ENCODE results near the gene DPY19L3. TPM values are rescaled to one million over a fixed set of nuclear protein-coding genes. Genes with fewer than 3 reads are reported as not detected.

The DPY19L3 gene
- total and polyA plus RNA-seq, 2 of the 4 experiments (the other 2 are of a cell fraction) = 29.6 to 36.5 TPM

DNA sequence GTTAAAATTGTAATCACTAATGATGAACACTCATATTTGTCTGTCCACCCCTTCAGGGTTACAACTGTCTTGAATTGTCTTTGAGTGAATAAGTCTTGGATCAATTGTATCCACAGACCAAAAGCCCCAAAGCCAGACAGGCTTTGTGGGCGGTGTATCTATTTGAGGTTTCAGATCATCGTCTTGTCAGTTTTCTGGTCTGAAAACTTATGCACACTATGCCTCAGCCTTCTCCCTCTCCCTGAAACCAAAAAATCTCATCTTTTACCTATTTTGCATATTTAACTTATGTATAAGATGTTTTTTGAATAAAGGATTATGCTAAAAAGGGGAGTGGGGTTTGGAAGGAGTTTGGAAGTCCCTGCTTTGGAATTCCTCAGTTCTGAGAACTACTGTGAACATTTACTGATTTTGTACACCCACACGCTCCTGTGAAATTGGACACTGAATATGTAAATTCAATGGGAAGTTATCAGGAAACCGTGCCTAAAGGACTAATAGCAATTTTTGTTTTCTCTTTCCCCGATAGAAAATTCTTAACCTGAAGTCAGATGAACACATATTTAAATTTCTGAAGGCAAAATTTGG lies 52.1 kb downstream of the DPY19L3 start:
- no peak overlapping the region for H3K18ac ChIP-seq (ENCODE audit: low read depth, low read length)
- H2AK9ac ChIP-seq (replicated peaks; ENCODE audit: low read depth, low read length, poor library complexity) = no peak overlapping the region
- no peak overlapping the region for H4K8ac ChIP-seq (ENCODE audit: low read depth in 2 of 2, low read length in 2 of 2)
- TF ChIP-seq NFE2L2 (IDR thresholded peaks at IDR 0.05; ENCODE audit: low read depth, low read length) = no peak
- TF ChIP-seq, protein P1, sequence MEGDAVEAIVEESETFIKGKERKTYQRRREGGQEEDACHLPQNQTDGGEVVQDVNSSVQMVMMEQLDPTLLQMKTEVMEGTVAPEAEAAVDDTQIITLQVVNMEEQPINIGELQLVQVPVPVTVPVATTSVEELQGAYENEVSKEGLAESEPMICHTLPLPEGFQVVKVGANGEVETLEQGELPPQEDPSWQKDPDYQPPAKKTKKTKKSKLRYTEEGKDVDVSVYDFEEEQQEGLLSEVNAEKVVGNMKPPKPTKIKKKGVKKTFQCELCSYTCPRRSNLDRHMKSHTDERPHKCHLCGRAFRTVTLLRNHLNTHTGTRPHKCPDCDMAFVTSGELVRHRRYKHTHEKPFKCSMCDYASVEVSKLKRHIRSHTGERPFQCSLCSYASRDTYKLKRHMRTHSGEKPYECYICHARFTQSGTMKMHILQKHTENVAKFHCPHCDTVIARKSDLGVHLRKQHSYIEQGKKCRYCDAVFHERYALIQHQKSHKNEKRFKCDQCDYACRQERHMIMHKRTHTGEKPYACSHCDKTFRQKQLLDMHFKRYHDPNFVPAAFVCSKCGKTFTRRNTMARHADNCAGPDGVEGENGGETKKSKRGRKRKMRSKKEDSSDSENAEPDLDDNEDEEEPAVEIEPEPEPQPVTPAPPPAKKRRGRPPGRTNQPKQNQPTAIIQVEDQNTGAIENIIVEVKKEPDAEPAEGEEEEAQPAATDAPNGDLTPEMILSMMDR (conservative IDR thresholded peaks at IDR 0.05; ENCODE audit: low read depth, low read length) = no peak
- TF ChIP-seq RAD21 (IDR thresholded peaks at IDR 0.05; ENCODE audit: low read length) = no peak
- no peak for TF ChIP-seq RFX5 (IDR thresholded peaks at IDR 0.05; ENCODE audit: low read depth, low read length)
- no peak for TF ChIP-seq POLR2A (IDR thresholded peaks at IDR 0.05; ENCODE audit: low read depth, low read length)
- no peak for TF ChIP-seq MAZ (IDR thresholded peaks at IDR 0.05; ENCODE audit: borderline replicate concordance, low read depth, low read length)
- TF ChIP-seq, protein P2, sequence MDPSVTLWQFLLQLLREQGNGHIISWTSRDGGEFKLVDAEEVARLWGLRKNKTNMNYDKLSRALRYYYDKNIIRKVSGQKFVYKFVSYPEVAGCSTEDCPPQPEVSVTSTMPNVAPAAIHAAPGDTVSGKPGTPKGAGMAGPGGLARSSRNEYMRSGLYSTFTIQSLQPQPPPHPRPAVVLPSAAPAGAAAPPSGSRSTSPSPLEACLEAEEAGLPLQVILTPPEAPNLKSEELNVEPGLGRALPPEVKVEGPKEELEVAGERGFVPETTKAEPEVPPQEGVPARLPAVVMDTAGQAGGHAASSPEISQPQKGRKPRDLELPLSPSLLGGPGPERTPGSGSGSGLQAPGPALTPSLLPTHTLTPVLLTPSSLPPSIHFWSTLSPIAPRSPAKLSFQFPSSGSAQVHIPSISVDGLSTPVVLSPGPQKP (IDR thresholded peaks at IDR 0.05; ENCODE audit: borderline replicate concordance, low read depth, low read length) = no peak
- no peak for TF ChIP-seq FOS (IDR thresholded peaks at IDR 0.05; ENCODE audit: low read depth, low read length)
- TF ChIP-seq, protein P3, sequence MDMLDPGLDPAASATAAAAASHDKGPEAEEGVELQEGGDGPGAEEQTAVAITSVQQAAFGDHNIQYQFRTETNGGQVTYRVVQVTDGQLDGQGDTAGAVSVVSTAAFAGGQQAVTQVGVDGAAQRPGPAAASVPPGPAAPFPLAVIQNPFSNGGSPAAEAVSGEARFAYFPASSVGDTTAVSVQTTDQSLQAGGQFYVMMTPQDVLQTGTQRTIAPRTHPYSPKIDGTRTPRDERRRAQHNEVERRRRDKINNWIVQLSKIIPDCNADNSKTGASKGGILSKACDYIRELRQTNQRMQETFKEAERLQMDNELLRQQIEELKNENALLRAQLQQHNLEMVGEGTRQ (IDR thresholded peaks at IDR 0.05; ENCODE audit: low read depth, low read length) = no peak
- no peak for TF ChIP-seq BHLHE40 (IDR thresholded peaks at IDR 0.05; ENCODE audit: low read depth, low read length)
- TF ChIP-seq RCOR1 (IDR thresholded peaks at IDR 0.05; ENCODE audit: insufficient replicate concordance, low read length) = no peak
- no peak for TF ChIP-seq MAFK (IDR thresholded peaks at IDR 0.05; ENCODE audit: low read depth, low read length)
- H3K23ac ChIP-seq (ENCODE audit: low read depth, low read length) = no peak overlapping the region
- H3K56ac ChIP-seq (ENCODE audit: extremely low read depth, insufficient read depth, low read length) = no peak overlapping the region
- no peak overlapping the region for H3K9ac ChIP-seq (ENCODE audit: low read depth, low read length)
- no peaks in the 10 kb centered on the region for H3K9me1 ChIP-seq (ENCODE audit: insufficient read depth, low read length)
- BruUV-seq (replicated peaks) = no TSS peak
- no peak overlapping the region for H3K14ac ChIP-seq (replicated peaks; ENCODE audit: low read depth, low read length)
- intact Hi-C loops (cut with micrococcal nuclease) = loop anchor here (10.0 kb wide), 2 partner anchors 113 to 127 kb away; partner anchors contain the start of genes PDCD5 and ZNF507
- H2AFZ ChIP-seq (replicated peaks; ENCODE audit: low read length, poor library complexity) = no peak overlapping the region
- H4K91ac ChIP-seq (ENCODE audit: insufficient read depth, low read depth, low read length) = no peak overlapping the region
- H2AK5ac ChIP-seq (ENCODE audit: low read depth, low read length) = no peak overlapping the region
- POLR2A ChIA-PET (ENCODE audit: unreplicated experiment) = no interaction called here
- no peak overlapping the region for H3K4me3 ChIP-seq (ENCODE audit: insufficient read depth, low read depth, low read length)
- no peak overlapping the region for H3K4ac ChIP-seq (ENCODE audit: low read depth, low read length)
- no peaks in the 10 kb centered on the region for H3K9me3 ChIP-seq (ENCODE audit: control insufficient read depth, insufficient read depth, low read length)
- in situ Hi-C loops (cut with MboI; ENCODE audit: low sequenced_read_pairs) = no loop called here
- H2BK20ac ChIP-seq (ENCODE audit: low read depth, low read length) = no peak overlapping the region
- H4K20me1 ChIP-seq (ENCODE audit: insufficient read depth, low read length) = no peaks in the 10 kb centered on the region
- ATAC-seq (ENCODE audit: low read depth) = no peak
- H2BK5ac ChIP-seq (ENCODE audit: low read depth, low read length, poor library complexity, severe bottlenecking) = no peak overlapping the region
- H3K79me1 ChIP-seq (ENCODE audit: low read depth in 1 of 2, low read length in 2 of 2) = no peaks in the 10 kb centered on the region
- H2BK15ac ChIP-seq (ENCODE audit: low read depth, low read length) = no peak overlapping the region
- H4K5ac ChIP-seq (ENCODE audit: low read depth, low read length) = no peak overlapping the region
- CTCF ChIA-PET = no interaction called here
- H3K27me3 ChIP-seq (ENCODE audit: control insufficient read depth, insufficient read depth, low read length) = no peaks in the 10 kb centered on the region
- peaks cover 27% of the 10 kb centered on the region for H3K36me3 ChIP-seq (ENCODE audit: control insufficient read depth, insufficient read depth, low read length)
- dilution Hi-C loops (cut with HindIII; ENCODE audit: low sequenced_read_pairs, unreplicated experiment) = no loop called here
- H3K4me2 ChIP-seq (ENCODE audit: low read depth, low read length) = no peak overlapping the region
- WGBS, 2 experiments (ENCODE audit: extremely low coverage in 2 of 2, insufficient read length in 1 of 2) = no CpG with 5 or more reads among the region's 5 CpGs
- no peak for DNase-seq
- no peak overlapping the region for H2BK120ac ChIP-seq (ENCODE audit: low read depth, low read length)
- no peaks in the 10 kb centered on the region for H3K4me1 ChIP-seq (ENCODE audit: control insufficient read depth, insufficient read depth, low read length)
- no peak overlapping the region for H3K27ac ChIP-seq (ENCODE audit: insufficient read depth, low read length)

Measured in IMR-90 (cell line).